Aorta (tissue), 5 donors: ENCODE measurements around the gene FAM98A. TPM values are rescaled to one million over a fixed set of nuclear protein-coding genes. Genes with fewer than 3 reads are reported as not detected.

Experiments
- ATAC-seq: fragments of 200-7000 bp; cut with Tn5 transposase; one replicate; pipeline ENCODE4 v1.9.1; 2022; ENCODE audit warnings: moderate library complexity; ENCODE audit not compliant: low FRiP score
- DNase-seq, 2 donors: peaks; one replicate each; pipeline ENCODE4 v3.0.0-alpha.2; 2020
- H3K27ac ChIP-seq, 2 donors: one replicate each; pipeline ENCODE4 v1.5.1; 2013; ENCODE audit warnings: low read length in 2 of 2, mild to moderate bottlenecking in 2 of 2, moderate library complexity in 2 of 2, control low read depth in 1 of 2, inconsistent platforms in 1 of 2, low read depth in 1 of 2
- H3K27me3 ChIP-seq, 2 donors: one replicate each; pipeline ENCODE4 v1.6.1; 2013; ENCODE audit warnings: control low read depth in 1 of 2, low read length in 1 of 2, mild to moderate bottlenecking in 1 of 2, moderate library complexity in 1 of 2; ENCODE audit not compliant: insufficient read depth in 2 of 2, control insufficient read depth in 1 of 2
- H3K36me3 ChIP-seq, 2 donors: one replicate each; pipeline ENCODE4 v1.6.1; 2013; ENCODE audit warnings: control low read depth in 1 of 2, low read length in 1 of 2, mild to moderate bottlenecking in 1 of 2; ENCODE audit not compliant: insufficient read depth in 2 of 2, control insufficient read depth in 1 of 2
- H3K4me1 ChIP-seq, 2 donors: one replicate each; pipeline ENCODE4 v1.6.1; 2013; ENCODE audit warnings: low read length in 2 of 2, control low read depth in 1 of 2, mild to moderate bottlenecking in 1 of 2, moderate library complexity in 1 of 2; ENCODE audit not compliant: insufficient read depth in 2 of 2, control insufficient read depth in 1 of 2
- H3K4me3 ChIP-seq, 2 donors: one replicate each; pipeline ENCODE4 v1.5.1; 2013; ENCODE audit warnings: low read length in 2 of 2, control low read depth in 1 of 2, mild to moderate bottlenecking in 1 of 2
- H3K9me3 ChIP-seq: one replicate; pipeline ENCODE4 v1.6.1; 2013; ENCODE audit warnings: mild to moderate bottlenecking, low read length; ENCODE audit not compliant: control insufficient read depth
- WGBS, 2 donors: extraction: QIAGEN DNeasy Blood & Tissue Kit; methylation state at CpG; one replicate each; pipeline ENCODE4 v1.1.7; 2013; 5-methylcytosine and 5-hydroxymethylcytosine counted together
- intact Hi-C, 2 donors: fragments of 100-400 bp; cut with DNase I; formaldehyde crosslinking; loops; one replicate each; pipeline versions ENCODE4 v1.14.2 to v1.15.0; 2022
- polyA plus RNA-seq, 2 donors: library from polyadenylated mRNA; stranded (reverse); fragments of 200-250 nt; gene quantifications; one replicate each; pipeline ENCODE4 v1.2.3, GENCODE V29; 2013
- total RNA-seq, 2 donors: library from RNA; stranded (reverse); fragmentation: NEBNext Ultra II Directional; extraction: Animal tissue kit (Norgen Biotek cat#: 25700); gene quantifications; one replicate each; pipeline ENCODE4 v1.2.1, GENCODE V29; 2021
- donor health status: healthy with polysubstance abuse.
- donor health status: Bipolar disorder and iron deficiency.
- donor health status: DM: no; HTN: no; CAD: no.
- donor health status: DM: no; HTN: no; CAD: no.
- donor health status: DM: yes; HTN: yes; CAD: no.

Gene FAM98A
- total and polyA plus RNA-seq, 4 donors: 18.9 to 57.2 (median 35.6) TPM

GRCh38 chr2:33619028-33619427 lies 19.9 kb upstream of the FAM98A start:
- Histone ChIP-seq H3K9me3 (peaks cover 1% of the 10 kb centered on the region), H3K36me3 (no peaks in the 10 kb centered on the region), H3K27ac (no peak overlapping the region), H3K4me1 (no peaks in the 10 kb centered on the region), H3K4me3 (no peak overlapping the region), H3K27me3 (no peaks in the 10 kb centered on the region)
- 95 to 96% methylated on average over 1 of the region's 1 CpG for WGBS, 2 donors
- no peak for ATAC-seq
- no peak for DNase-seq
- intact Hi-C loops: no loop called here

GRCh38 chr2:33617989-33618388 lies 18.9 kb upstream of the FAM98A start:
- Histone ChIP-seq H3K9me3 (peaks cover 1% of the 10 kb centered on the region), H3K27ac (no peak overlapping the region)
- intact Hi-C loops: no loop called here

GRCh38 chr2:33617401-33617800 lies 18.3 kb upstream of the FAM98A start:
- intact Hi-C loops: no loop called here
- DNase-seq: no peak
- ATAC-seq: no peak
- H3K27me3 ChIP-seq: no peaks in the 10 kb centered on the region
- no peak overlapping the region for H3K4me3 ChIP-seq
- WGBS, 2 donors: 85 to 89% methylated on average over 2 of the region's 2 CpGs
- no peaks in the 10 kb centered on the region for H3K4me1 ChIP-seq
- no peaks in the 10 kb centered on the region for H3K36me3 ChIP-seq
- no peak overlapping the region for H3K27ac ChIP-seq
- peaks cover 1% of the 10 kb centered on the region for H3K9me3 ChIP-seq

More at GRCh38 chr2:33617989-33618388, 18.9 kb upstream of the FAM98A start:
- no peak overlapping the region for H3K4me3 ChIP-seq
- ATAC-seq (no peak), DNase-seq (no peak)
- no peaks in the 10 kb centered on the region for H3K36me3 ChIP-seq
- no peaks in the 10 kb centered on the region for H3K27me3 ChIP-seq
- WGBS, 2 donors: 97 to 100% methylated on average over 1 of the region's 1 CpG
- H3K4me1 ChIP-seq: no peaks in the 10 kb centered on the region

DNA sequence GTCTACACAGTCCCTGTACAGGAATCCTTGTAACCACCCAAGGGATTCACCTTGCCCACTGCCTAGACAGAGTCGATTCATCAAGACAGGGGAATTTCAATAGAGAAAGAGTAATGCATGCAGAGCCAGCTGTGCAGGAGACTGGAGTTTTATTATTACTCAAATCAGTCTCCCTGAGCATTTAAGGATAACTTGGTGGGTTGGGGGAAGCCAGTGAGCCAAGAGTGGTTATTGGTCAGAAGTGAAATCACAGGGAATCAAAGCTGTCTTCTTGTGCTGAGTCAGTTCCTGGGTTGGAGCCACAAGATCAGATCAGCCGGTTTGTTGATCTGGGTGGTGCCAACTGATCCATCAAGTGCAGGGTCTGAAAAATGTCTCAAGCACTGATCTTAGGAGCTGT lies 17.8 kb upstream of the FAM98A start:
- WGBS, 2 donors: 66 to 73% methylated on average over 2 of the region's 2 CpGs
- no peaks in the 10 kb centered on the region for H3K4me1 ChIP-seq
- H3K36me3 ChIP-seq: no peaks in the 10 kb centered on the region
- peaks cover 3% of the 10 kb centered on the region for H3K9me3 ChIP-seq
- no peak for DNase-seq
- no peak overlapping the region for H3K27ac ChIP-seq
- H3K27me3 ChIP-seq: no peaks in the 10 kb centered on the region
- intact Hi-C loops: no loop called here
- ATAC-seq: no peak
- H3K4me3 ChIP-seq: no peak overlapping the region

DNA sequence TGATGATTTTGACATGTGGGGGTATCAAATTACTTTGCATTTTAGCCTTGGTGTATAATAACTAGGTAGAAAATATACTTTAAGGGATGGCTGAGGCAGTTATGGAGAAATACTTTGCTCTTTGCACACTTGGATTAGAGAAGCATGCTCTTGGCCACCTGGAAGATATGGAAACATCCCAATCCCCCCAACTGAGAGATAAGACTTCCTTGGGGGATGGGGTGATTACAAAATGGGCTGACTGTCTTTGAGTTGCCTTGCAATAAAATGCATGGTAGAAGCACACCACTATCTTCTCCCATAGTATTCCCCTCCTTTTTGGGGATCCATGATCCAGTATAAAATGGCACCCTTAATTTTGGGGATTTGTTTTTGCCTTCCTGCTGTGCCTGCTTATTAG lies 15.1 kb upstream of the FAM98A start:
- H3K27ac ChIP-seq: no peak overlapping the region
- no peaks in the 10 kb centered on the region for H3K27me3 ChIP-seq
- no peaks in the 10 kb centered on the region for H3K4me1 ChIP-seq
- intact Hi-C loops: no loop called here
- DNase-seq: no peak
- H3K36me3 ChIP-seq: no peaks in the 10 kb centered on the region
- H3K9me3 ChIP-seq: peaks cover 3% of the 10 kb centered on the region
- H3K4me3 ChIP-seq: no peak overlapping the region
- ATAC-seq: no peak

- Histone ChIP-seq H3K4me1 (no peaks in the 10 kb centered on the region), H3K27ac (no peak overlapping the region), H3K9me3 (peaks cover 1% of the 10 kb centered on the region), H3K4me3 (no peak overlapping the region), H3K27me3 (no peaks in the 10 kb centered on the region), H3K36me3 (no peaks in the 10 kb centered on the region)
- DNase-seq: no peak
- no peak for ATAC-seq
- 49 to 50% methylated on average over 2 of the region's 2 CpGs for WGBS, 2 donors
- intact Hi-C loops: no loop called here
These were observed 8.8 kb upstream of the FAM98A start for GRCh38 chr2:33607905-33608304.

- no peak overlapping the region for H3K27ac ChIP-seq
- intact Hi-C loops: no loop called here
- no peak for ATAC-seq
- no peaks in the 10 kb centered on the region for H3K36me3 ChIP-seq
- peaks cover under 1% of the 10 kb centered on the region for H3K9me3 ChIP-seq
- H3K4me1 ChIP-seq: no peaks in the 10 kb centered on the region
- DNase-seq: no peak
- H3K27me3 ChIP-seq: no peaks in the 10 kb centered on the region
- H3K4me3 ChIP-seq: no peak overlapping the region
- WGBS, 2 donors: 66 to 79% methylated on average over 4 of the region's 4 CpGs
These were observed 8.2 kb upstream of the FAM98A start for GRCh38 chr2:33607251-33607721.

DNA sequence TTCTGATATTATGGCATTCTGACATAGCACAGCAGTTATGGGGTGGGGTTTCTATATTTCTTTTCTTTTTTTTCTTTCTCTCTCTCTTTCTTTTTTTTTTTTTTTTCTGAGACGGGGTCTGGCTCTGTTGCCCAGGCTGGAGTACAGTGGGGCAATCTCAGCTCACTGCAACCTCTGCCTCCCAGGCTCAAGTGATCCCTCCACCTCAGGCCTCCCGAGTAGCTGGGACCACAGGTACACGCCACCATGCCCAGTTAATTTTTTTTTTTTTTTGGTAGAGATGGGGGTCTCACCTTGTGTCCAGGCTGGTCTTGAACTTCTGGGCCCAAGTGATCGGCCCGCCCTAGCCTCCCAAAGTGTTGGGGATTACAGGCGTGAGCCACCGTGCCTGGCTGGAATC lies 7.5 kb upstream of the FAM98A start:
- 94 to 95% methylated on average over 7 of the region's 7 CpGs for WGBS, 2 donors
- no peak overlapping the region for H3K27ac ChIP-seq

DNA sequence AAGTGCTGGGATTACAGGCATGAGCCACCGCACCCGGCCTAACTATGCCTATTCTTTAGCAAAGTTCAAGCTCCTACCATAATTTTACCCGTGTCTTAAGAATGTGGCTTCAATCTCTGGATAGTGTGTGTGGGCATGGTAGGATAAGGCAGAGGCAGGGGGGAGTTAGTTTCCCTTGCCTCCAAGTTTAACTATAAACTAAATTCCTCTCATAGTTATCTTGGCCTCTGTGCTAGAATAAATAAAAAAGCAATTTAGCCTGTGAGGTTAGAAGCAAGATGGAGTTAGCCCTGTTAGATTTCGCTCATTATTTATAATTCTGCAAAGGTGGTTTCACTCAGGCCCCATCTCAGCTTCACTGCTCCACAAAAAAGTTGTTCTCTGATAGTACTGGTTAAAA lies 7.0 kb upstream of the FAM98A start:
- Histone ChIP-seq H3K36me3 (no peaks in the 10 kb centered on the region), H3K4me1 (no peaks in the 10 kb centered on the region), H3K9me3 (no peaks in the 10 kb centered on the region), H3K27me3 (no peaks in the 10 kb centered on the region), H3K4me3 (no peak overlapping the region), H3K27ac (no peak overlapping the region)
- no peak for ATAC-seq
- WGBS, 2 donors: 24 to 48% methylated on average over 4 of the region's 4 CpGs
- intact Hi-C loops: no loop called here
- DNase-seq: no peak

More for the DNA sequence above, 7.5 kb upstream of the FAM98A start:
- Histone ChIP-seq H3K27me3 (no peaks in the 10 kb centered on the region), H3K4me1 (no peaks in the 10 kb centered on the region), H3K4me3 (no peak overlapping the region), H3K36me3 (no peaks in the 10 kb centered on the region), H3K9me3 (no peaks in the 10 kb centered on the region)
- intact Hi-C loops: no loop called here
- ATAC-seq (no peak), DNase-seq (no peak)
